Brain microvascular endothelial cell (primary cell): ENCODE data around the gene TMPRSS4.

Experiments used
- DNase-seq: peaks from one replicate; pipeline ENCODE4 v3.0.0-alpha.2; 2020
- H3K27ac ChIP-seq: fragments of 250-450 bp; sonication (Bioruptor Pico); 2 replicates; pipeline ENCODE4 v1.5.1; 2020; ENCODE audit warnings: mild to moderate bottlenecking, moderate library complexity
- H3K27me3 ChIP-seq: fragments of 250-450 bp; sonication (Bioruptor Pico); replicated peaks from 2 replicates; pipeline ENCODE4 v1.5.1; 2020; ENCODE audit warnings: mild to moderate bottlenecking
- H3K36me3 ChIP-seq: fragments of 250-450 bp; sonication (Bioruptor Pico); replicated peaks from 2 replicates; pipeline ENCODE4 v1.5.1; 2020; ENCODE audit warnings: mild to moderate bottlenecking
- H3K4me3 ChIP-seq: 2 replicates; pipeline ENCODE4 v1.5.1; 2011; ENCODE audit warnings: low read depth, mild to moderate bottlenecking, control low read depth, low read length, moderate library complexity
- in situ Hi-C: cut with HindIII; loops from 2 replicates; pipeline ENCODE4 v1.10.0; 2017; ENCODE audit warnings: low sequenced_read_pairs, low pct_ligation_motif_present
- TF ChIP-seq, protein P1 (sequence below): IDR thresholded peaks from 2 replicates; pipeline ENCODE4 v1.5.1; 2011; ENCODE audit warnings: low read depth, mild to moderate bottlenecking, moderate library complexity, low read length, control low read depth, inconsistent platforms; ENCODE audit errors: missing control alignments

TMPRSS4 gene

GRCh38 chr11:118071416-118072030 lies 5.4 kb upstream of the TMPRSS4 start:
- TF ChIP-seq, protein P1, sequence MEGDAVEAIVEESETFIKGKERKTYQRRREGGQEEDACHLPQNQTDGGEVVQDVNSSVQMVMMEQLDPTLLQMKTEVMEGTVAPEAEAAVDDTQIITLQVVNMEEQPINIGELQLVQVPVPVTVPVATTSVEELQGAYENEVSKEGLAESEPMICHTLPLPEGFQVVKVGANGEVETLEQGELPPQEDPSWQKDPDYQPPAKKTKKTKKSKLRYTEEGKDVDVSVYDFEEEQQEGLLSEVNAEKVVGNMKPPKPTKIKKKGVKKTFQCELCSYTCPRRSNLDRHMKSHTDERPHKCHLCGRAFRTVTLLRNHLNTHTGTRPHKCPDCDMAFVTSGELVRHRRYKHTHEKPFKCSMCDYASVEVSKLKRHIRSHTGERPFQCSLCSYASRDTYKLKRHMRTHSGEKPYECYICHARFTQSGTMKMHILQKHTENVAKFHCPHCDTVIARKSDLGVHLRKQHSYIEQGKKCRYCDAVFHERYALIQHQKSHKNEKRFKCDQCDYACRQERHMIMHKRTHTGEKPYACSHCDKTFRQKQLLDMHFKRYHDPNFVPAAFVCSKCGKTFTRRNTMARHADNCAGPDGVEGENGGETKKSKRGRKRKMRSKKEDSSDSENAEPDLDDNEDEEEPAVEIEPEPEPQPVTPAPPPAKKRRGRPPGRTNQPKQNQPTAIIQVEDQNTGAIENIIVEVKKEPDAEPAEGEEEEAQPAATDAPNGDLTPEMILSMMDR, result no peak
- in situ Hi-C loops, result no loop called here
- no peak overlapping the region for H3K4me3 ChIP-seq
- no peak for DNase-seq
- H3K27me3 ChIP-seq, result no peaks in the 10 kb centered on the region
- no peaks in the 10 kb centered on the region for H3K36me3 ChIP-seq
- no peak overlapping the region for H3K27ac ChIP-seq

DNA sequence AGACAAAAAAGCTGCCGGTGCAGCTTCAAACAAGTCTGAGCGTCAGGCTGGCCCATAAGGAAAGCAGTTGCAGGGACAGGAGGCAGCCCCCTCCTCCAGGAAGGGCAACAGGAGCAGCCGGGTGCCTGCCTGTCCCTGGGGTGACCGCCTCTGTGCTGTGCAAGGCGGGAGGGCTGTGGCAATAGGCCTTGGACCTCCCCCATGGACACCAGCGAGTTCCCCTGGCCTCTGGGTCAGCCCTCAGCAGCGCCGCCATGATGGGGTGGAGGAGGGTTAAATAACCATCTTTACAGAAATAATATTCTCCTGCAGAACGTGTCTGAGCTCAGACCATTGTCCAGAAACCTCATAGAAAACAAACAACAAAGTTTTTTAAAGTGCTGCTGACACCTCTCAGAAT lies 3.3 kb upstream of the TMPRSS4 start:
- Histone ChIP-seq H3K27ac (no peak overlapping the region), H3K36me3 (no peaks in the 10 kb centered on the region), H3K4me3 (no peak overlapping the region), H3K27me3 (no peaks in the 10 kb centered on the region)
- no peak for DNase-seq
- TF ChIP-seq, protein P1, result no peak
- in situ Hi-C loops, result no loop called here

DNA sequence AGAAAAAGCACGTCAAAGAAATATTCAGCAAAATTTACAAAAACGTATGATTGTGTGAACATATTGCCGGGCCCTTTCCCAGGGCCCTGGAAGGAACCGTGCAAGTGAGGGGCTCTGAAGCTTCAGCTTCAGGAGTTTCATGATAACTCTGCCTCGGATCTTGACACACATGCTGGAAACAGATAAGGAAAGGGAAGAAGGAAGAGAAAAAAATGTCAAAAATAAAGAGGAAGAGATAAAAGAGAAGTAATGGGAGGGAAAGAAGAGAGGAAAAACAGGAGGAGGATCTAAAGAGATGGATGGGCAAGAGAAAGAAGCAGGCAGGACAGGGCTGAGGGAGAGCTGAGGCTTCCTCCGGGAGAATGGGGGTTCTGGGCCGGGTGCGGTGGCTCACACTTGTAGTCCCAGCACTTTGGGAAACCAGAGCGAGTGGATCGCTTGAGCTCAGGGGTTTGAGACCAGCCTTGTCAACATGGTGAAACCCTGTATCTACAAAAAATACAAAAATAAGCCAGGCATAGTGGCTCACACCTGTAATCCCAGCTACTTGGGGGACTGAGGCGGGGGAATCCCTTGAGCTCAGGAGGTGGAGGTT lies 2.7 kb upstream of the TMPRSS4 start:
- Histone ChIP-seq H3K36me3 (no peaks in the 10 kb centered on the region), H3K27ac (no peak overlapping the region), H3K4me3 (no peak overlapping the region), H3K27me3 (no peaks in the 10 kb centered on the region)
- DNase-seq, result no peak
- TF ChIP-seq, protein P1, result no peak
- in situ Hi-C loops, result no loop called here

DNA sequence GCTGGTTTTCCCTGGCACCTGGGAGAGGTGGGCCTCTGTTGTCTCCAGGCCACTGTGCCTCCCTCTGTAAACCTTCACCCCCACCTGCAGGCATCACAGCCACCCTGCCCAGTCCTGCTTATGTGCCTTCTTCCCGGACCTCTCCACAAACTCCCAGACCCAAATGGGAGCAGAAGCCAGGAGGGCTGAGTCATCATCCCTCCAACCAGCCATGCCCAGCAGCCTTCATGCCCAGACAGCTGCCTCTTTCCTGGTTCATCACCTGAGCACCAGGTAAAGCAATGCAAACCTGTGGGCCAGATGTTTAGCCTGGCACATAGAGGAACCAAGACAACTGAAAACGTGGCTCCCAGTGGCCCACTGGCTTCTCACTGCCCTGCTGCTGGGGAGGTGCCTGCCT lies 2.1 kb upstream of the TMPRSS4 start:
- no peak for DNase-seq
- H3K27ac ChIP-seq, result no peak overlapping the region
- in situ Hi-C loops, result no loop called here
- H3K27me3 ChIP-seq, result no peaks in the 10 kb centered on the region
- H3K4me3 ChIP-seq, result no peak overlapping the region
- TF ChIP-seq, protein P1, result no peak
- no peaks in the 10 kb centered on the region for H3K36me3 ChIP-seq

DNA sequence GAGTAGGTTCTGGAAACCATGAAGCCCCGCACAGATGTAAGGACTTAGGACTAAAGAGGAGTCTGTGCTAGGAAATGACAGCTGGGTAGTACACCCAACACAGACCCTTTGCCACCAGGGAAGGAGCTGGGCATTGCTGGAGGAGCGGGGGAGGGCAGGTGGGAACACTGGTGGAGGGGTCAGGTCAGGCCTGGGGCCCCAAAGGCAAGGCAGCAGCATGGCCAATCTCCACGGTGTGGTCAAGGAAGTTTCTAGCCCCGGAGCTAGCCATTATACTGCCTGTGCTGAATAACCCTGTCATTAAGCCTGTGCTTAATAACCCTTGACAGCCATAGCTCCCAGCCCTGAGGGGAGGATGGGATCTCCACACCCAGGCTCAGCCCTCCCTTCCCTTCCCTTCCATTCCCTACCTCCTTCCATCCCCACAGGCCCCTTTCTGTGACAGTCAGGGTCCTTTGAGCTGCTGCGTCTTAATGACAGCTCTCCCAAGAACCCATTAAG lies 2.1 kb downstream of the TMPRSS4 start:
- in situ Hi-C loops, result no loop called here
- no peaks in the 10 kb centered on the region for H3K36me3 ChIP-seq
- no peak overlapping the region for H3K27ac ChIP-seq
- no peak overlapping the region for H3K4me3 ChIP-seq
- H3K27me3 ChIP-seq, result no peaks in the 10 kb centered on the region
- TF ChIP-seq, protein P1, result no peak
- DNase-seq, result no peak
